ENCODE measurements around the gene PSMD2.

Gene PSMD2

DNA sequence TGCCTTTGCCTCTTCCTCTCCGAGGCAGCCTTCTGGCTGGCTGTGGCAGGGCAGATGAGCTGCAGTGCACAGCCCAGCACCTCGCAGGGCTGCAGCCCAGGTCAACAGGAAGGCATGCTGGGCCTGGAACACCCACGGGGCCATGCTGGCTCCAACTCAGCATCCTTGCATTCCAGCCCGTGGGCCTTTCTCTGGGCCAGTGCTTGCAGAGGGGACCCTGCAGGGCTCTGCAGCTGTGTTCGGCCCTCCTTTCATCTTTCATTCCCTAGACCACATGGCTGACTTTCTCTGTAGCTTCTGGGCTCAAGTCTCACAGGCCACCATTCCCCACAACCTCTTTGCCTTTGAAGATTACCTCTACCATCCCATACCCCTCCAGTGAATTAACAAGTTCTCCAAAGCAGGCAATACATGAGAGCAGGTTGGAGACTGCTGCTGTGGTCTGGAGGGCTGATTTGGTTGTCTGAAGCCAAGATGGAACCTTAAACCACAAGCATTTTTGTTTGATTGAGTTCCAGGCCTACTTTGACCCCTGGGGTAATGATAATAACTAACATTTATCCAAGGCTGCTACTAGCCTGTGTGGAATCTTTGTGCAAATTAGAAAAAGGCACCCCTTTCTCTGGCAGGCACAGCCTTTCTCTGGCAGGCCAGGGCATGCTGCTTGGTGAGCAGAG lies 44.3 kb downstream of the PSMD2 start:
- no peak for DNase-seq

DNA sequence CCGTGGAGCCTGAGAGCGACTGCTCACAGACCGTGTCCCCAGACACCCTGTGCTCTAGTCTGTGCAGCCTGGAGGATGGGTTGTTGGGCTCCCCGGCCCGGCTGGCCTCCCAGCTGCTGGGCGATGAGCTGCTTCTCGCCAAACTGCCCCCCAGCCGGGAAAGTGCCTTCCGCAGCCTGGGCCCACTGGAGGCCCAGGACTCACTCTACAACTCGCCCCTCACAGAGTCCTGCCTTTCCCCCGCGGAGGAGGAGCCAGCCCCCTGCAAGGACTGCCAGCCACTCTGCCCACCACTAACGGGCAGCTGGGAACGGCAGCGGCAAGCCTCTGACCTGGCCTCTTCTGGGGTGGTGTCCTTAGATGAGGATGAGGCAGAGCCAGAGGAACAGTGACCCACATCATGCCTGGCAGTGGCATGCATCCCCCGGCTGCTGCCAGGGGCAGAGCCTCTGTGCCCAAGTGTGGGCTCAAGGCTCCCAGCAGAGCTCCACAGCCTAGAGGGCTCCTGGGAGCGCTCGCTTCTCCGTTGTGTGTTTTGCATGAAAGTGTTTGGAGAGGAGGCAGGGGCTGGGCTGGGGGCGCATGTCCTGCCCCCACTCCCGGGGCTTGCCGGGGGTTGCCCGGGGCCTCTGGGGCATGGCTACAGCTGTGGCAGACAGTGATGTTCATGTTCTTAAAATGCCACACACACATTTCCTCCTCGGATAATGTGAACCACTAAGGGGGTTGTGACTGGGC lies 45.7 kb downstream of the PSMD2 start:
- no peak for DNase-seq

DNA sequence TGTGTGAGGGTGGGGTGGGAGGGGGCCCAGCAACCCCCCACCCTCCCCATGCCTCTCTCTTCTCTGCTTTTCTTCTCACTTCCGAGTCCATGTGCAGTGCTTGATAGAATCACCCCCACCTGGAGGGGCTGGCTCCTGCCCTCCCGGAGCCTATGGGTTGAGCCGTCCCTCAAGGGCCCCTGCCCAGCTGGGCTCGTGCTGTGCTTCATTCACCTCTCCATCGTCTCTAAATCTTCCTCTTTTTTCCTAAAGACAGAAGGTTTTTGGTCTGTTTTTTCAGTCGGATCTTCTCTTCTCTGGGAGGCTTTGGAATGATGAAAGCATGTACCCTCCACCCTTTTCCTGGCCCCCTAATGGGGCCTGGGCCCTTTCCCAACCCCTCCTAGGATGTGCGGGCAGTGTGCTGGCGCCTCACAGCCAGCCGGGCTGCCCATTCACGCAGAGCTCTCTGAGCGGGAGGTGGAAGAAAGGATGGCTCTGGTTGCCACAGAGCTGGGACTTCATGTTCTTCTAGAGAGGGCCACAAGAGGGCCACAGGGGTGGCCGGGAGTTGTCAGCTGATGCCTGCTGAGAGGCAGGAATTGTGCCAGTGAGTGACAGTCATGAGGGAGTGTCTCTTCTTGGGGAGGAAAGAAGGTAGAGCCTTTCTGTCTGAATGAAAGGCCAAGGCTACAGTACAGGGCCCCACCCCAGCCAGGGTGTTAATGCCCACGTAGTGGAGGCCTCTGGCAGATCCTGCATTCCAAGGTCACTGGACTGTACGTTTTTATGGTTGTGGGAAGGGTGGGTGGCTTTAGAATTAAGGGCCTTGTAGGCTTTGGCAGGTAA lies 46.5 kb downstream of the PSMD2 start:
- DNase-seq: no peak

DNA sequence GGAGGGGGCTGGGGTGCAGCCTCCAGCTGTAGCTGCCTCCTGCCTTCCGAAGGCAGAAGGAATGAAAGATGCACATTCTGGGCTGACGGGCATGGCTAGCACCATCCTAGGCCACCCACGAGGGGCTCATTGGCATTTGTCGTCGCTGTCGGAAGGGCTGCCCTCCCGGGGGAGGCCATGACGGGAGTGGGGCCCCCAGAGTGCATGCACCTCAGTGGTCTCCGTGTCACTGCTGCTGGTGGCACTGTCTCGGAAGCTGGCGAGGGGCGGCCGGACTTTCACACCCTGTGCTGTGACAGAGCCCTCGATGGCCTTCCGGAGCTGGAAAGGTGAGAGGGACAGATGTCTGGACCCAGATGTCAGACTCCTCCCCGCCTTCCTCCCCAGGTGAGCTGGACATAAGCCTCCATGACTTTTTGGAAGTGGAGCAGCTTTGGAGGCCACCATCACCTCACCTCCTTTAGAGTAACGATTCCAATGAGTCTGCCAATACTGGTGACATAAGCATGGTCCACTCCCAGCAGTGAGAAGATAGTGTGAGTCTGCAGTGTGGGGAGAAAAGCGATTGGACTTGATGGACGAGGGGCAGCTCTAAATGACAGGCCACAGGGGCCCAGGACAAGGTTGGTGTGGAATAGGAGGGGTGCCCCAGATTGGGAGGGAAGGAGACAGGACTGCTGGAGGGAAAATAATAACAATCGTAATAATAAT lies 47.6 kb downstream of the PSMD2 start:
- DNase-seq: no peak

DNA sequence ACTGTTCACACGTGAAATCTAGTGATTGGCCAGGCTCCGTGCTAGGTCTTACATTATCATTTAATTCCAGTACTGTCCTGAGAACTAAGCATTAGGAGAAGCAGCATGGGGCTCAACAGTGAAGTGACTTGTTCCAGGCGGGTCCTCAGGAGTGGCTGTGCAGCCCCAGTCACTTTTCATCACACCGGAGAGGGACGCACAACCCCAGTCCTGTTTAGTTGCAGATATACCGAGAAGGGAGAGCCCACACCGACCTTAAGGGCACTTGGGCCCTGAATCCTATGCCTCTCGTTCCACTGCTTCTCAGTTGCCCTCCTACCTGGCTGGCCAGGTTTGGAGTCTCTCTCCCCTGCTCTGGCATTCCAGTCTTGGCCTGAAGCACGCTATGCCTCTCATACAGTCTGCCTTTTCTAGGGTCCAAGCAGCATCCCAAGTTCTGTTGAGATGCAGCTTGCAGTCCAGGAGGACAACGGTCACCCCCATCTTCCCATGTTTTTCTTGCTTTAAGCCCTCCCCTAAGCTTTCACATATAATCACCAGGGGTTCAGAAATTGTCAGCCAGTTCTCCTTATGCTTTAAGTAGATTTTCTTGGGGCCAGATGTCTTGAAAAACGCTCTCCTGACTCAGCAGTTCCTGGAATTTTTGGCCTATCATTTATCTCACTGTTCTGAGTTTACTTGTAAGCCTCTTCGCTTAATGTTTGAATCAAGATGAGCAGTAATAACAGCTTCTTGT lies 48.4 kb downstream of the PSMD2 start:
- no peak for DNase-seq

DNA sequence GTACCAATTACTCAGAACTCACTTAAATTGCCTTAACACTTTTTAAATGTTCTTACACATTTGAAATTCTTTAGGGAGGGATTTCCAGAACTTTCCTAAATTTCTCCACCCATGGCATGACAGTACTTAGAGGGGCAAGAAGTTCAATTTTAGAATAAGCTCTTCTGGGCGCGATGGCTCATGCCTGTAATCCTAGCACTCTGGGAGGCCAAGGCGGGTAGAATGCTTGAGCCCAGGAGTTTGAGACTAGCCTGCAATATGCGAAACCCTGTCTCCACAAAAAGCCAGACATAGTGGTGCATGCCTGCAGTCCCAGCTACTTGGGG lies 49.0 kb downstream of the PSMD2 start:
- no peak for DNase-seq

DNA sequence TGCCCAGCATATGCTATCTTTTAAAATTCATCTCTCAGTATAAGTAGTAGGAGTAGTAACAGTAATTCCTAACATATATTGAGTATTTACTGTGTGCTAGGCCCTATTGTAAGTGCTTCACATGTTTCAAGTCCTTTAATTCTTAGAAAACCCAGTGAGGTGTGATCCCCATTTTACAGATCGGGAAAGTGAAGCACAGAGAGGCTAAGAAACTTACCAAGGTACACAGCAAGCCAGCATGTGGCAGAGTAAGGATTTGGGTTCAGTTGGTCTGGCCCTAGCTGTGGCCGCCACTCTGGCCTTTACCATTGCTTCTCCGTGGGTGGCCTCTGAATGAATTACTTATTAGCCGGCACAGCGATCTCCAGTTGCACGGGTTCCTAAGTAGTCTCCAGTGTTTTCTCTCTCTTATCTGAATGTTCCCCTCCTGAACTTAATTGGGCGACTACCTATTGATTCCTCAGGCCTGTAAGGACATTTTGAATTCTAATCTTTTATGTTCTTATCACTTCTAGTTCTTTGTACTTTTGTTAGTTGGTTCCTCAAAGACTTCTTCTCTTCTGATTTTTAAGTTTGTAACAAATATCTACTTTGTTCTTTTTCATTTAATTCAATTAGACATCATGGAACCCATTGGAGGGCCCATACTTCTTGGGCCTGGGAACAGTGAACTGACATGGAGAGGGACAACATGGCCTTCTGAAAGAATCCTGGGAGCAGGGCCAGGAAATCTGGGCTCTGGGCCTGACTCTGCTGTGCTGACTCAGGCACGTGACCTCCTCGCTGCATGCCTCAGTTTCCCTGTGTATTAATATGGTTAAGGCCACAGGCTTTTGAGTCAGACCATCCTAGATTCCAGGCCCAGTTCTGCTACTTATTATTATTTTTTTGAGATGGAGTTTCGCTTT lies 50.8 kb downstream of the PSMD2 start:
- DNase-seq: no peak

DNA sequence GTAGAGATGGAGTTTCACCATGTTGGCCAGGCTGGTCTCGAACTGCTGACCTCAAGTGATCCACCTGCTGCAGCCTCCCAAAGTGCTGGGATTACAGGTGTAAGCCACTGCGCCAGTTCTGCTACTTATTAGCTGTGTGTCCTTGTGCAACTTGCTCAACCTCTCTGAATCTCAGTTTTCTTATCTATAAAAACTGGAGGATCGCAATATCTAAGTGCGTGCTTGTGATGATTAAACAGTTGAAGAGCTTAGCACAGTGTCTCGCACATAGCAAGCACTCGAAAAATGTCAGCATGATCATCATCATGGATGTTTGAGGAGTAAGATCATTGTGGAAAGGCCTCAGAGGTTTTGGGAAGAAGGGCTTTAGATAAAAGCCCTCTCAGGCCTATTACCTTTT lies 51.6 kb downstream of the PSMD2 start:
- no peak for DNase-seq

DNA sequence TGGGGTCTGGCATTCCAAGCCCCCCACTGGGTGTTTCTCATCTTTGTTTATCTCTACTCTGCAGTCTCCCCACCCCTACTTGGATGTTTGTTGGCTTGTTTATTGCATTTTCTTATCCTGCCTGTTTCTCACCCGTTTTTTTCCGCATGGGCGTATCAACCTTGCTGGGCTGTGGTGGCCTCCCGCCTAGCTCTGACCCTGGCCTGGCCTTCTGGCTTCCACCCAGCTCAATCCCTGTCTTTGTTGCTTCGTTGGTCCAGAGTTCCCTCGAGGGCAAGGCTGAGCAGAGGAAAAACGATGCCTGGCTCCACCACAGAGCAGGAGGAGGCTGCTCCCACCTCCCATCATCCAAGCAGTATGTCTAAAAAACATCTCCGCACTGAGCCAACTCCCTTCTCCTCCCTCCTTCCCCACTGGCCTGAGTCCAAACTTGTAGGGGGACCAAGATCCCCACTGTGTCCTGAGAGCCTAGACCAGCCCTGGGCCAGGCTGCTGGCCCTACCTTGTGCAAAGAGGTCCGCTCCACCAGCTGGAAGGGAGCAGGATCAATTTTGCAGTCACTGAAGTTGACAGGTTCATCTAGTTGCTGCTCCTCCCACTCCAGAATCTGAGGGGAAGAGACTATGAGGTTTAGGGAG lies 52.6 kb downstream of the PSMD2 start:
- no peak for DNase-seq

DNA sequence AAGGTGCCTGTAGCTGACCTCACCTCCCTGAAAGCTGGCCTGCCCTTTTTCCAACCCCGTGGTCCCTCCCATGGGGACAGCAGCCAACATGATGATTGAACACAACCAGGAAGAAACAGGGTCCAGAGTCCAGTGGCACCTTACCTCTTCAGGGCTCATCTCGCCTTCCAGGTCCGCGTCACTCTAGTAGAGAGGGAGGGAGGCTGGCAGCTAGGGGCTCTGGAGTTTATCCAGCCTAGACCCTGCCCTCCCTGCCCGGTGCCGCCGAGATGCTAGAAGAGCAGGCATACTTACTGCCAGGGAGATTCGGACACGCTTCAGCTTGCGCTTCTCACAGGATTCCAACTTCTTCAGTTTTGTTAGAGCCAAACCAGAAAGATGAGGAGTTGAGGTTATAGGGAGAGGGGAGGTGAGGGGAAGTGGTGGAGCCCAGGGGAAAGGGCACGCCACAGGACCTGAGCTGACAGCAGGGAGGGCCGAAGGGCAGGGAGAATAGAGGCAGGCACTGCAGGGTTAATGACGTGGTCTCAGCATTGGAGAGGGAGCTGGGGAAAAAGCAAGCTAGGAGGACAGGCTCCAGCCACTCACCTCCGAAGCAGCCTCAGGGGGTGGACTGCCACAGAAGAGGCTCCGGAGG lies 53.2 kb downstream of the PSMD2 start:
- no peak for DNase-seq

DNA sequence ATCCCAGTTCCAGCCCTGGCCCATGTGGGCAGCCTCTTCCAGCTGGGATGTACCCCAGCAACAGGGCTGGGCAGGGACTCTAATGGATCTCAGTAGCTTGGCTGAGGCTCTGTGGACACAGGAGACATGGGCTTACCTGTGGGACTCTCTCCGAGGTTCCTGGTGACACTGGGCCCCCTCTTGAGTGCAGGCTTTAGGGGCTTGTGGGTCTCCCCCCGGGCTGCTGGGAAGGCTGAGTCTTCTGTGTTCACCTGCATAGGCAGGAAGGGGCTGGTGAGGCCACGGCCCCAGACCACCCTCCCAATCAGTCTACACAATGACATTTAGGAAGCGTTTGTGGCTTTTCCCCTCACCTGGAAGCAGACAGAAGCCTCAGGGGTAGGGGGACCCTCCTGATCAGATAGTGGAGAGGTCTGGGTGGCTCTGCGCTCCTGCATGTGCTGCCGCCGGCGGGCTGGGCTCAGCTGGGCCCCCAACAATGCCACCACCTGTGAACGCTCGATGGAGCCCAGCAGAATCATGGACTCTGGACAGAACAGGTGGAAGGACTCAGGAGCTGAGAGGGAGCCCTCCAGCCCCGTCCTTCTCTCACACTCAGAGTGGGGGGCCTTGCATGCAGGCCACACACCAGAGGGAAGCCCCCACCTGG lies 54.0 kb downstream of the PSMD2 start:
- no peak for DNase-seq

DNA sequence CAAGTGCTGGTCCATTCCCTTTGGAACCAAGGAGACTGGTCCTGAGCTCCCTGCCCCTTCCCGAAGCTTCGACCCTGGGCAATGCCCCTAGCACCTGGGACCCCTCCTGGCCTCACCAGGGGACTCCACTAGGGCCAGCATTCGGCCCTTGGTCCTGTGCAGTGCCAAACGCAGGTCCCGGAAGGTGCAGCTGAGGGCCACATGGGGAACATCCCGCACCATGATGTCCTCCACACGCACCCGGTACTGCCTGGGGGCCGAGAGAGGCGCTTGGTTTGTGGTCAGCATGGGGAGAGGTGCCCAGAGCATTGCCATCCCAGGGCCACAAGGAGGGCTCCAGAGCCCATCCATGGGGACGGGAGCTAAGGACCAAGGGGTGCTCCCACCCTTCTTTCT lies 54.5 kb downstream of the PSMD2 start:
- DNase-seq: no peak

DNA sequence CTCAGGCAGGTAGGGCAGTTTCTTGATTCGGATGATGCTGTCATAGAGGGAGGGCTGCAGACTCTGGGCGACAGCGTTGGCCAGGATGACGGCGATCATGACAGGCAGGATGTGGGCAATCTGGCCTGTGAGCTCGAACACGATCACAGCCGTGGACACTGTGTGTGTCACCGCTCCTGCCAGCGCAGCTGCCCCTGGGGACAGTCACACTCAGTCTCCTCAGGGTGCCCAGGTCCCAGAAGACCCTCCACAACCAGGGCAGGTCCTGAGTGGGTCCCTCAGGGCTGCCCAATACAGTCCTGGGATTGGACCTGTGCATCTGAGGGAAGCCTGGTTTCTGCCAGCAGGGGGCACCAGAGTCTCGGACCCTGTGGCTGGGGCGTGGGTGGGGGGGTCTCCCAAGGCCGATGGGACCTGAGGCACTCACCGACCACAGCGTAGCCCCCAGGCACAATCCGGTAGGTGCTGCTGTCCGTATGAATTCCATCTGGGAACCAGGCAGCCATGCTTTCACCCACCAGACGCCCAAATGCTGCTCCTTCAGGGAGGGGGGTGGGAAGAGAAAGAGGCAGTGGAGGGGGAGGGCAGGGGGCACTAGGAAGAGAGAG lies 55.2 kb downstream of the PSMD2 start:
- peak; percentile 70 for DNase-seq

DNA sequence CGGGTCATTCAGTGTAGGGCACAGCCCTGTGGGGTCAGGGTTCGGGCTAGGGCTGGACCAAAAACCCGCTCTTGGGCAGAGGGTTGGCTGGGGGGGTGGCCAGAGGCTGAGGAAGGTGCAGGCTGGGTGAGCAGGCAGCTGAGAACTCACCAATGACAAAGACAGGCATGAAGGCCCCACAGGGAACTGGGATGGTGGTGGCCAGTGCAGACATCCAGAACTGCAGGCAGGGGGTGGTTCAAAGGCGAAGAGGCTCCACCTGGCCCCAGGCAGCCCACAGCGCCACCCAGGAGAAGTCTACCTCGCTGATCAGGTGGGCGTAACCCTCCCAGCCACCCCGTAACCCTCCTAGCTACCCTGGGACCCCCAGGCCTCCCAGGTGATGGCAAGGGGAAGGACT lies 55.7 kb downstream of the PSMD2 start:
- DNase-seq: no peak

DNA sequence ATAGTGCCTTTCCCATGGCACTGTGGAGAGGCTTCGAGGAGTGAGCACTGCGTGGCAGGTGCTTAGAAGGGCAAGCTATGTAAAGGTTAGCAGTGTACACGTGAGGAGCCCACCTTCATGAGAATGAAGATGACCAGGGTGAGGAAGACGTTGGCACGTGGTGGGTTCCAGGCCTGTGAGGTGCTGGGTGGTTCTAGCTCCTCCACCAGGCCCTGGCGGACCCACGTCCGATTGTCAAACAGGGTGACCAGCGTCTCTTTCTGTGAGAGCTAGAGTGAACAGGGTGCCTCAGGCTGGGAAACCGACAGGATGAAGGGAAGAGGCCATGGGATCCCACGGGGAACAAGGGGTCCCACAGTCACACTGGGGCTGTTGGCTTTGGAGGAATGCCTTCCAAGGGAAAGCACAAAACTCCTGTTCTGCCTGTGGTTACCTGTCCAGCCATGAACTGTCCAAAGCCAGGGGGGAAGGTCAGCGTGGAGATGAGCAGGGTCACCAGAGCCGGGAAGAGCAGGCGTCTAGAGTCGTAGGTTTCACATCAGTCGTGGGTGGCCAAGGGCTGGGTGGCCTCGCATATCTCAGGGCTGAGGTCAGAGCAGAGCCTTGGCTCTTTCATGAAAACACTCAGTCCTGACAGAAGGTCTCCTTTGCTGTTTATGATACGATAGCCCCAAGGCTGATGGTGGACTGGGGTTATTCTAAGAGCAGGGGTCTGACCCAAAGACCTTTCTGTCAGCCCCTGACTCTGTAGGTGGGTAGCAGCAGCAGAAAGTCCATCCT lies 56.4 kb downstream of the PSMD2 start:
- DNase-seq: no peak

DNA sequence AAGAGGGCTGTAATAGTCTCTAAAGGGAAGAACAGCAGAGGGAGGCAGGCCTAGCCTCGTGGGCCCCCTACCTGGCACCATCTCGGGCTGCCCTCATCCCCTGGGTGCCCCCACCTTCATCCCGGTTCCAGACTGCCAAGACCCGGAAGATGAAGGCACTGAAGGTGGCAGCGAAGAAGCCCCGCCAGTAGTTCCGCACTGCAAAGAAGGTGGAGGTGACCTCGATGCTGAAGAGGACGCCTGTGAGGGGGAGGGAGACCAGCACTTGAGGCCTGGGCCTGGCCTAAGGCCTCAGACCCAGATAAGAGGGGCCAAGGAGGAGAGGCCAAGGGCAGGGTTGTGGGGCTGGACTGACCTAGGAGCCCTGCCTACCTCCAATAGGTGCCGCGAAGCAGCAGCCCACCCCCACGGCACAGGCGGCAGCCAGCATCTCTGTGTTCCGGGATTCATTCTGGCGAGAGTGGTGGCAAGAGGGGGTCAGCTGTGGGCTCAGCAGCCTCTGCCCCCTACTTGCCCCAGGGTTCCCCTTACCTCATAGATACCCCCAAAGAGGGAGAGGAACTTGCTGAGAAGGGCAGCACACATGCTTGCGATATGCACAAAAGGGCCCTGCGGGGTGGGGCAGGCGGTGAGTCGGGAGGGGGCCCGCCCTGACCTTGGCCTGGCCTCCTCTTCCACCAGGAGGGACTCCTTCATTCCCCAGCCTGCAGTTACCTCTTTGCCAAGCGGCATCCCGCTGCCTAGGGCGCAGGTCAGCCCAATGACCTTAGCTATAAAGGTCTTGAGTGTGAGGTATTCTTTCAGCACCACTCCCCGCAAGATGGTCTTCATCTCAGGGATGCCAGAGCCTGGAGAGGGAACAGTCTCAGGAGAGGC lies 58.4 kb downstream of the PSMD2 start:
- DNase-seq: no peak

DNA sequence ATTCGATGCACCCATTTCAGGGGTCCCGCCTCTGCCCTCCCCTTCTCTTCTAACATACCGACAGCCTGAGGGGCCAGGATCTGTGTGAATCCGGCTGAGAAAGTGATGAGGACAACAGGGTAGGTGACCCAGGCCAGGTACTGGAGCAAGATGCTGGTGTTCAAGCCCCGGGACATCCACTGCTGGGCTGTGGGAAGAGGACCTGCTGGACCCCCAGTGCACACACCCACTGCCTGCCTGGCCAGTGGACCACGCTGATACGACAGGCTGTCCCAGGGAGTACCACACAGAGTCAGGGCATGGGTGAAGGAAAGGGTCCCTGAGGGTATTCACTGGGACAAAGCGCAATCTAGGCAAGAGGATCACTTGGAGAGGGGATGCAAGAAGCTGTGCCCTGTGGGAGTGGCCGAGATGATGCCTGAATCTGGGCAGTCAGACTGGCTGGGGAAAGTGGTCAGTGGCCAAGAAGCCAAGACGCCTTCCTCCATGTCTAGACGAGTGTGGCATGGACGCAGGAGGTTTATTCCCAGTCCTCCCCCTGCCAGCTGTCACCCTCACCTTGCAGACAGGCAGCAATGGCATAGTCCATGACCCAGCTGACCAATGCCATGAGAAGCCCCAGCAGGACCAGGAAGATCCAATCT lies 59.2 kb downstream of the PSMD2 start:
- no peak for DNase-seq
